Activated CD4-positive, CD25-positive, alpha-beta regulatory T cell treated with anti-CD3 and anti-CD28 coated beads, Interleukin-2, amount 50 U/mL, for 16 hours (primary cell): ENCODE data around the gene MYCL.

ENCODE experiments used
- DNase-seq: peaks from one replicate; pipeline ENCODE4 v3.0.0-alpha.2; 2020; ENCODE audit warnings: low read depth, low spot score

MYCL gene

GRCh38 chr1:39901714-39902459 lies at the start of gene MYCL:
Gene MYCL, minus strand, starts transcription at chr1:39901917. Its CDS starts 483 bp downstream, at chr1:39901434.
- peak; percentile 25 for DNase-seq

GRCh38 chr1:39949891-39950290 lies 48.2 kb upstream of the MYCL start:
- DNase-seq, result no peak

GRCh38 chr1:39947260-39947659 lies 45.5 kb upstream of the MYCL start:
- DNase-seq, result no peak

GRCh38 chr1:39946216-39946615 lies 44.5 kb upstream of the MYCL start:
- DNase-seq, result no peak

GRCh38 chr1:39944410-39945112 lies 42.8 kb upstream of the MYCL start:
- DNase-seq, result no peak

GRCh38 chr1:39943471-39944290 lies 42.0 kb upstream of the MYCL start:
- DNase-seq, result no peak

GRCh38 chr1:39940980-39941871 lies 39.5 kb upstream of the MYCL start:
- no peak for DNase-seq

GRCh38 chr1:39940253-39940652 lies 38.5 kb upstream of the MYCL start:
- DNase-seq, result no peak

- DNase-seq, result no peak
Measured at GRCh38 chr1:39938856-39939255, 37.1 kb upstream of the MYCL start.

- no peak for DNase-seq
Measured at GRCh38 chr1:39936724-39937491, 35.2 kb upstream of the MYCL start.

- no peak for DNase-seq
Measured at GRCh38 chr1:39933956-39934941, 32.5 kb upstream of the MYCL start.

GRCh38 chr1:39928809-39929587 lies 27.3 kb upstream of the MYCL start:
- DNase-seq, result no peak

- no peak for DNase-seq
Measured at GRCh38 chr1:39927538-39927937, 25.8 kb upstream of the MYCL start.

- no peak for DNase-seq
Measured at GRCh38 chr1:39926820-39927219, 25.1 kb upstream of the MYCL start.

GRCh38 chr1:39926343-39926793 lies 24.7 kb upstream of the MYCL start:
- DNase-seq, result no peak

- no peak for DNase-seq
Measured at GRCh38 chr1:39925721-39926342, 24.1 kb upstream of the MYCL start.

- no peak for DNase-seq
Measured at GRCh38 chr1:39922251-39922688, 20.6 kb upstream of the MYCL start.

GRCh38 chr1:39919545-39919944 lies 17.8 kb upstream of the MYCL start:
- peak; percentile 6 for DNase-seq
